Measurements from ENCODE around the gene PROM1. TPM values are rescaled to one million over a fixed set of nuclear protein-coding genes. Genes with fewer than 3 reads are reported as not detected.
A peak's percentile ranks its signal among the peaks of the same experiment; 100 is the strongest.

PROM1 gene
- total RNA-seq, 4 donors from 2014 or later = 3.4 to 9.0 (median 5.0) TPM

GRCh38 chr4:16082426-16083240, 1.2 kb downstream of the PROM1 start:
- peaks cover 24% of the 10 kb centered on the region for H3K4me1 ChIP-seq
- DNase-seq (ENCODE audit: low spot score in 2 of 2) = peak in 1 of 2 donors; percentile 83
- H3K4me3 ChIP-seq = peak overlapping the region; percentile 53
- WGBS = 0% methylated on average over 28 of the region's 60 CpGs
- H3K27me3 ChIP-seq = peaks cover 72% of the 10 kb centered on the region
- no peak for TF ChIP-seq POLR2A (IDR thresholded peaks at IDR 0.05)
- TF ChIP-seq CTCF (IDR thresholded peaks at IDR 0.05) = no peak
- TF ChIP-seq EP300 (IDR thresholded peaks at IDR 0.05) = no peak
- no peak for TF ChIP-seq POLR2AphosphoS5 (IDR thresholded peaks at IDR 0.05)
- no peaks in the 10 kb centered on the region for H3K36me3 ChIP-seq
- no peak overlapping the region for H3K27ac ChIP-seq
- no peaks in the 10 kb centered on the region for H3K9me3 ChIP-seq

- no peak for TF ChIP-seq POLR2AphosphoS5 (IDR thresholded peaks at IDR 0.05)
- TF ChIP-seq POLR2A (IDR thresholded peaks at IDR 0.05) = no peak
- no peak for TF ChIP-seq CTCF (IDR thresholded peaks at IDR 0.05)
- no peak for TF ChIP-seq EP300 (IDR thresholded peaks at IDR 0.05)
- DNase-seq (ENCODE audit: low spot score in 2 of 2) = no peak
- Histone ChIP-seq H3K27me3 (peaks cover 73% of the 10 kb centered on the region), H3K36me3 (no peaks in the 10 kb centered on the region), H3K9me3 (no peaks in the 10 kb centered on the region), H3K4me3 (peak overlapping the region; percentile 53), H3K27ac (no peak overlapping the region), H3K4me1 (peaks cover 24% of the 10 kb centered on the region)
- 11% methylated on average over 17 of the region's 17 CpGs for WGBS
These were observed 1.8 kb downstream of the PROM1 start for GRCh38 chr4:16082041-16082425.

GRCh38 chr4:16079046-16079445, 4.8 kb downstream of the PROM1 start:
- DNase-seq (ENCODE audit: low spot score in 2 of 2) = no peak
- no peaks in the 10 kb centered on the region for H3K9me3 ChIP-seq
- H3K27ac ChIP-seq = no peak overlapping the region
- TF ChIP-seq CTCF (IDR thresholded peaks at IDR 0.05) (no peak), EP300 (IDR thresholded peaks at IDR 0.05) (no peak), POLR2A (IDR thresholded peaks at IDR 0.05) (no peak), POLR2AphosphoS5 (IDR thresholded peaks at IDR 0.05) (no peak)
- no peaks in the 10 kb centered on the region for H3K36me3 ChIP-seq
- peaks cover 53% of the 10 kb centered on the region for H3K27me3 ChIP-seq
- H3K4me1 ChIP-seq = peaks cover 24% of the 10 kb centered on the region
- WGBS = 48% methylated on average over 1 of the region's 1 CpG
- H3K4me3 ChIP-seq = no peak overlapping the region

GRCh38 chr4:16078195-16078760, 5.5 kb downstream of the PROM1 start:
- TF ChIP-seq POLR2AphosphoS5 (IDR thresholded peaks at IDR 0.05) (no peak), EP300 (IDR thresholded peaks at IDR 0.05) (no peak), POLR2A (IDR thresholded peaks at IDR 0.05) (no peak), CTCF (IDR thresholded peaks at IDR 0.05) (no peak)
- 90% methylated on average over 4 of the region's 4 CpGs for WGBS
- Histone ChIP-seq H3K4me3 (no peak overlapping the region), H3K9me3 (no peaks in the 10 kb centered on the region), H3K36me3 (no peaks in the 10 kb centered on the region), H3K27me3 (peaks cover 45% of the 10 kb centered on the region), H3K4me1 (peaks cover 18% of the 10 kb centered on the region), H3K27ac (no peak overlapping the region)
- DNase-seq (ENCODE audit: low spot score in 2 of 2) = no peak

- no peaks in the 10 kb centered on the region for H3K36me3 ChIP-seq
- no peaks in the 10 kb centered on the region for H3K9me3 ChIP-seq
- 69% methylated on average over 4 of the region's 4 CpGs for WGBS
- no peak for DNase-seq (ENCODE audit: low spot score in 2 of 2)
- H3K27ac ChIP-seq = no peak overlapping the region
- H3K4me3 ChIP-seq = no peak overlapping the region
- H3K4me1 ChIP-seq = peaks cover 13% of the 10 kb centered on the region
- peaks cover 40% of the 10 kb centered on the region for H3K27me3 ChIP-seq
- TF ChIP-seq CTCF (IDR thresholded peaks at IDR 0.05) (no peak), POLR2AphosphoS5 (IDR thresholded peaks at IDR 0.05) (no peak), EP300 (IDR thresholded peaks at IDR 0.05) (no peak), POLR2A (IDR thresholded peaks at IDR 0.05) (no peak)
These were observed 6.0 kb downstream of the PROM1 start for GRCh38 chr4:16077786-16078185.
